Islet precursor cell (in vitro differentiated cells): ENCODE data around the gene CLEC12A.
"Not testable (repeated sequence)": the region's sequence is repeated elsewhere in the genome, so short reads cannot be mapped to it uniquely, and the experiment has no call there.

ENCODE experiments used
- DNase-seq: peaks from one replicate; pipeline ENCODE4 v3.0.0-alpha.2; 2018

CLEC12A gene

DNA sequence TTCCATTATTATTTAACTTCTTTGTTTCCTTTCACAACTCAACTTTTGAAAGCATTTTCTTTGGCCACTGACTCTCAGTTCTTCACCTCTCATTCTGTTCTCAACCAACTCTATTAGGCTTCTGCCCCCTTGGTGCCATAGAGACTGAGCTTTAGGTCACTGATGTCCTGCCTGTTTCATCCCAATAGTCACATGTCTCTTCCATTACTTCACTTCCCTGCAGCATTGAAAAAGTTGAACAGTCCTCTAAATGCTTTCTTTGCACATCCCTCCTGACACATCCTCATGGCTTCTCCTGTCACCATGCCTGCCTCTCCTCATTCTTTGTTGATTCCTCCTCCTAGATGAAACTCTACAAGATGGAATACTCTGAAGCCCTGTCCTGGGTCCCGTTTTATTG, 2.7 kb downstream of the CLEC12A start:
- no peak for DNase-seq

DNA sequence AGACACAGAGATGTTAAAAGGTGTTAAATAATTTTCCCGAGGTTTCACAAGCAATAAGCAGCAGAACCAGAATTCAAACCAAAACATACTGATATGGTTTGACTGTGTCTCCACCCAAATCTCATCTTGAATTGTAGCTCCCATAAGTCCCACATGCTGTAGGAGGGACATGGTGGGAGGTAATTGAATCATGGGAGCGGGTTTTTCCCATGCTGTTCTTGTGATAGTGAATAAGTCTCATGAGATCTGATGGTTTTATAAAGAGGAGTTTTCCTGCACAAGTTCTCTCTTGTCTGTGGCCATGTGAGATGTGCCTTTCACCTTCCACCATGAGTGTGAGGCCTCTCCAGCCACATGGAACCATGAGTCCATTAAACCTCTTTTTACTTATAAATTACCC, 3.5 kb downstream of the CLEC12A start:
- DNase-seq = not testable (repeated sequence)

DNA sequence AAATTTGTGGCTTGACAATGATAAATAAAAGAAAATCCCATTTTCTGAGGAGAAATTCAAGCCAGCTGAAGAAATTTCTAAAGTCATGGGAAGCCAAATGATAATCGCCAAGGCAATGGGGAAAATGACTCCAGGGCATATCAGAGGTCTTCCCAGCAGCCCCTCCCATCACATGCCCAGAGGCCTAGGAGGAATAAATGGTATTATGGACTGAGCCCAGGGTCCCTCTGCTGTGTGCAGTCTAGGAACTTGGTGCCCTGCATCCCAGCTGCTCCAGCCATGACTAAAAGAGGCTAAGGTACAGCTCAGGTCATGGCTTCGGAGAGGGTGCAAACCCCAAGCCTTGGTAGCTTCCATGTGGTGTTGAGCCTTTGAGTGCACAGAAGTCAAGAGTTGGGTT, 4.4 kb downstream of the CLEC12A start:
- no peak for DNase-seq

DNA sequence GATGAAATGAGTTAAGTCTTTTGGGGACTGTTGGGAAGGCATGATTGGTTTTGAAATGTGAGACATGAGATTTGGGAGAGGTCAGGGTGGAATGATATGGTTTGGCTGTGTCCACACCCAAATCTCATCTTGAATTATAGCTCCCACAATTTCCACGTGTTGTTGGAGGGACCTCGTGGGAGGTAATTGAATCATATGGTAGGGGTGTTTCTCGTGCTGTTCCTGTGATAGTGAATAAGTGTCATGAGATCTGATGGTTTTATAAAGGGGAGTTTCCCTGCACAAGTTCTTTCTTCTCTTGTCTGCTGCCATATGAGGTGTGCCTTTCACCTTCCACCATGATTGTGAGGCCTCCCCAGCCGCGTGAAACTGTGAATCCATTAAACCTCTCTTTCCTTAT, 5.4 kb downstream of the CLEC12A start:
- not testable (repeated sequence) for DNase-seq

DNA sequence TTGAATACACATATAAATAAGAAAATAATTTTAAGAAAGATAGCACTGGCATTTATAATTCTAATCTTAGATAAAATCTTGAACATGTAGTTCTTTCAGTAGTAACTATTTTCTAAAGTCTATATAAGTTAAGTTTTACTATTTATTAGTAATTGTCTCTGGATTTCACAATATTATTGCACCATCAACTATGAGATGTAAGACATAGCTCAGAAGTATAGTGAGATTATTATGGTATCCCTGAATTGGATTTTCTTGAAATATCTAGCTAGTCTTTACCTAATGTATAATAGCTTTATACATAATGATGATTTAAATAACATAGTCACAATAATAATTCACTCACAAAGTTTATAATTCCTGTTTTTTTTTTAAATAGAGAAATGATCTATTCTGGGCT, 6.7 kb downstream of the CLEC12A start:
- no peak for DNase-seq

DNA sequence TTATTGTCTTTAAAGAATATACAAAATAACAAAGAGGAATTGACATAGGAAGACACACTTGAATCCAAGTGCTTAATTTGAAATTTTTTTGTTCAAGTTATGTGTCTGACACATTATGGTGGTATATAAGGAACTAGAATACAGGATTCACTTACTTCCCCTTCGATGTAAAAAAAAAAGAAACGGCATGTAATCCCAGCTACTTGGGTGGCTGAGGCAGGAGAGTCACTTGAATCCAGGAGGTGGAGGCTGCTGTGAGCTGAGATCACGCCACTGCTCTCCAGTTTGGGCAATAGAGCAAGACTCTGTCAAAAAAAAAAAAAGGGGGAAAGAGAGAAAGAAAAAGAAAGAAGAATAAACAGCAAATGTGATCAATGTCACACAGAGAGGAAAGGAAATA, 8.9 kb downstream of the CLEC12A start:
- no peak for DNase-seq

DNA sequence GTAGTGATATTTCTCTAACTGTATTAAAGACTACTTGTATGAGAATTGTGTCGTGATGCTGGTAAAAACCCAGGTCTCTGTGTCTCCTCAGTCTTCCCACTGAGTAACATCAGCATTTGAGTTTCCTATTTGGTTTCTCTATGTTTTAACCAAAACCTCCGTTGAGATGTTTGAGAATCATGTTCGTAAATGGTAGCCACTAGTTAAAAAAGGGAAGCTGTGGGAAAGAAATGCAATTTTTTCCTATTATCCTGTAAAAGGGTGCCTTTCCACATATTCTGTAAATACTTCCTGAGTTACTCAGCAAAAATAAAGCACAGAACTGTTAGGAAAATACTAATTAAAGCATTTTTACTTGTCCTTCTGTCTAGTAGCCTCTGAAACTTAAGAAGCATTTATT, 20.7 kb downstream of the CLEC12A start:
- DNase-seq = no peak

DNA sequence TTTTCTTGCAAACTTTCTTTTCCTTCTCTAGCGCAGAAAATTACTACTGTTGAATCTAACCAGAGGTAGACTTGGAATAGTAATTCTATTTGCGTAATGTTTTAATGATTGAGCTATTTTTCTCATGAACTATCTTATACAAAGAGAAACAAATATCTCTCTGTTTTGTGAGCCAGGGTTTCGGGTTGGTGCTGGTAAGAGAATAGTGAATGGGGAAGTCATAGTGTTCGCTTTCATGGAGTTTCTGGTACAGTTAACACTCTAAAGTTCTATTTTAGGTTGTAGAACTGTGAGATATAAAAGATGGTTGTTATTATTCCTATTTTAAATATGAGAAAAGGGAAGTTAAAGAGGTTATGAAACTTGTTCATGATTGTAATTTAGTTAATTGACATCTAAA, 21.1 kb downstream of the CLEC12A start:
- DNase-seq = no peak

DNA sequence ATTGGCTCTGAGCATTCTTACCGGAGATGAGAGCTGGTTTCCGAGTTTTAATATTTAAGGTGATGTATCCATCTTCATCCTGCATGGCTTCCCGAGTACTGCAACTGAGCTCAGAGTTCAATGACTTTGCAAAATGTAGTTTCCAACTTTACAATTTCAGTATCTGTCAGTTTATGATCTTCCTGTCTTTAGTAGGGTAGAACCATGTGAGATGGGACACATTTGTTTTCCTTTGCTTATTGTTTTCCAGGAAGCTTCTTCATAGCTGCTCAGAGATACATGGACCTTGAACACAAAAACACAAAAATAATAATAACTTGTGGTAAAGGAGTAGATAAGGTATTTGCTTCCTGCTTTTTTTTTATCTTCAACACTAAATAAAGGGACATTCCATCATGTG, 27.8 kb downstream of the CLEC12A start, which contains the start of gene CLEC1B:
CLEC1B (minus strand) TSS at position 106 of the 400 bp plus-strand sequence; CDS start at position 85, 21 bp downstream.
- no peak for DNase-seq

DNA sequence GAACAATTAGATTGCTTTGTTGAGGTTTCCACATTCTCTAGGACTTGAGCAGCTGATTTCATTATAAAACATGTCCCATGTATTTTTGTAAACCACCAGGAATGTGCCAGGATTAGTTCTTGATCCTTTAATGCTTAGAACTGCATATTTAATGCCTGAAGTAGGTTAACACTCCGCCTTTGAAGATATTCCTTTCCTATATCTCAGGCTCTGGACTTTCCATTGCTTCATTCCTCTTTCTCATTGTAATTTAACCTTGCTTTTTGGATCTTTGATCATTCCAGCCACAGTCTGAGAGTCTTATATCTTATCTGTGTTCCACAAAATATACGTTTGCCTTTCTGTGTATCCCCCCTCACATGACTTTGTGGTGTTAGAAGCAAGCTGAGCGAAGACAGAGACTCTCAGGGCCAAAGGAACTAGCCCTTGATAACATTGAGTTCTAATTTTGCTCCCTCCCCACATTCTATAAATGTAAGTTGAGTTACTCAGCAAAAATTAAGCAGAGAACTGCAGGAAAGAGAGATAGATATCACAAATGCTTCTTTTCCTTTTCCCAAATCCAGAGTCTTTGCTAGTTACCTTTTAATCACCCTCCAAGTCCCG, 30.1 kb downstream of the CLEC12A start:
- DNase-seq = no peak

DNA sequence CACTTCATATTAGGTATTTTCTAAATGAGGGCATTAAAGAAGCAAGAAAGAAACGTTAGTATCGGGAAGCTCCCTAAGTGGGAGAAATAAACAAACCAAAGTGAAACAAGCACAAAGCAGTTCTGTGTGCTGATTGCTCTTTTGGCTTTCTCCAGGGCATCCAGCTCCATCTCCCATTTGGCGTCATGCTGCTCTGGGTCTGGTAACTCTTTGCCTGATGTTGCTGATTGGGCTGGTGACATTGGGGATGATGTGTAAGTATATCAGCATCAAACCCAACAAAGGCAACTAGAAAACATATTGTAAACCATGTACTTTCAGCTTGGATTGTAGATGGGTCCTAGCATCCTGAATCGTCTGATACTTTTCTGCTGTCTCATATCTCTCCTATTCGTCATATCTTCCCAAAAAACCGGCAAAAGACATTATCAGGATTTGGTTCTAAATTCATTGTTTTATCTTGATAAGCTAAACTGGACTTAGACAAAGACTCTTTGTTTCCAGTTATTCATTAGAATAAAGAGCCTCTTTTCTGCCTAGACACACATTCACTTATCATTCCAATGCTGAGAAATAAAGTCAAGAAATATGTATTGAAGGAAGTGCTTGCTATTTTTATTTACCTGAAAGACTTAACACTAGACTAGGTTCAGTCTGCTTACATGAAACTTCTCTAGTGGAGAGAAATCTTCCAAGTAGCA, 41.6 kb downstream of the CLEC12A start:
- DNase-seq = no peak

DNA sequence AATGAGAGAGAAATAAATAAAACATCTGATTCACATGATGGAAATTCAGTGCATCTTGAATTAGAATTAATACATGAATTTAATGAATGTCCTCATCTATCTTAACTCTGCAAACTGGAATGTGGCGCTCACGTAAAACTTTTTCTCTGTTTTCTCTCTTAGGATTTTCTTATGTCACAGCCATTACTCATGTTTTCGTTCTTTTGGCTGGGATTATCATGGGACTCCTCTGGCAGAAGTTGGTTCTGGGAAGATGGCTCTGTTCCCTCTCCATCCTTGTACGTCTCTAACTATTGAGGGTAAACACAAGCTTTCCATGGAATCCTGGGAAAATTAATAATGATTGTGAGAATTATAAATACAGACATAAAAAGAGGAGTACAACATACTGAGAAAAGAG, 44.2 kb downstream of the CLEC12A start:
- no peak for DNase-seq

DNA sequence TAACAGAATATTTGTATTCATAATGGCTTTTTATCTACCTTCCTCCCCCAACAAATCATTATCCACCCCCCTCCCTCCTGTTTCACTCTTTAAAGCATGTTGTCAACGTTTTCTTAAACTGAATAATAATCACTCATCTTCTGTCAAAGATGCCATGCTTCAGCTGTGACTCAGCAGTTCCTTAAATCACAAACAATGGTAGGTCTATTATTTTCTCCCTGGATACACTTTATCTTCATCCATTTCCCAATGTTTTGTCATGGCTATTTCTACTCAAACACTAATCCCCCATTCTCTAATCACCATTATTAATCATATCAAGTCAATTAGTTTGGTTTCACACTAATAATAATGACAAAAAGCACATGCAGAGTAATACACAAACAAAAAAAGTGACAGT, 45.7 kb downstream of the CLEC12A start:
- DNase-seq = no peak

DNA sequence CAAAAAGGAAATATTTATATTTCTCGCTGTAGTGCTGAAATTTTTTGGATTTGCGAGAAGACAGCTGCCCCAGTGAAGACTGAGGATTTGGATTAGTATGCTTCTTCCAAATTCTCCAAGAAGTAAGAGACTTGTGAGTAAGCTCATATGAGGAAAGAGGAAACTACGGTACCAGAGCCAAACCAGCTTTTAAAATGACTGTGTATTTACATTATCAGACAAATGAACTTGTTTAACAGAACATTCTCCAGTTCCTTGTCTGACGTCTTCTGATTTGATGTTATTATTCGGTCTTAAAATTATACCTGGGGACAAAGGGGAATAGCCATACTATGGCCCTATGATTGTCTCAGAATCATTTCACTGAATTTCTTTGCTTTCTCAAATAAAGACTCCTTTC, 47.2 kb downstream of the CLEC12A start:
- no peak for DNase-seq

DNA sequence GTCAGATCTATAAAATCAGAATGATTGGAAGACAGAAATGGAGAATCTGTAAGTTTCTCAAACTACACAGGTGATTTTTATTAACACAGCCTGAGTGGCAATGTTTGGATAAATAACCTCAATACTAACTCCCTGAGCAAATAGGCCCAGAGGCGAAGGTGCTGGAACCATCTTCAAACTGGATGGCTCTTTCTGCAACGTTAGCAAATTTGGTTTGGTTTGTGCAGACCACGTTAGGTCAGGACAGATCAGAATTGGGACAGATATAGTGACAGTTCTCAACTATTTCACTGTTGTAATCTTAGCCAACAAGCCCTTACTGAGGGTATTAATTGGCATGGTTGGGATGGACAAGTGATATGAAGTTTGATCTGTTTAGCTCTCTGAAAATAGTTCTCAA, 50.1 kb downstream of the CLEC12A start:
- no peak for DNase-seq

DNA sequence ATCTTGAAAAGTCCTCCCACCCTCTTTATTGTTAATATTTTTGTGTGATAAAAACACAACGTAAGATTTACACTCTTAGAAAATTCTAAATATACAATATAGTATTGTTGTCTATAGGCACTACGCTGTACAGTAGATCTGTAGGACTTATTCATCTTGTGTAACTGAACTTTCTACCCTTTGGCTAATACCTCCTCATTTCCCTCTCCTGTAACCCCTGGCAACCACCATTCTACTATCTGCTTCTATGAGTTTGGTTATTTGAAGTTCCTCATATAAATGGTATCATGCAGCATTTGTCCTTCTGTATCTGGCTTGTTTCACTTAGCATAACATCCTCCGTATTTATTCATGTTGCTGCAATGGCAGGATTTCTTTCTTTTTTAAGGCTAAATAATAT, 54.0 kb downstream of the CLEC12A start:
- DNase-seq = no peak

DNA sequence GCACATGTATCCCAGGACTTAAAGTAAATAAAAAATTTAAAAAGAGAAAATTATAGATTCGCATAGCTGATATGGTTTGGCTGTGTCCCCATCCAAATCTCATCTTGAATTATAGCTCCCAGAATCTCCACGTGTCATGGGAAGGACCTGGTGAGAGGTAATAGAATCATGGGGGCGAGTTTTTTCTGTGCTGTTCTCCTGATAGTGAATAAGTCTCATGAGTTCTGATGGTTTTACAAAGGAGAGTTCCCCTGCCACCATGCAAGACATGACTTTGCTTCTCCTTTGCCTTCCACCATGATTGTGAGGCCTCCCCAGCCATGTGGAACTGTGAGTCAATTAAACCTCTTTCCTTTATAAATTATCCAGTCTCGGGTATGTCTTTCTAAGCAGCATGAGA, 55.5 kb downstream of the CLEC12A start:
- not testable (repeated sequence) for DNase-seq

DNA sequence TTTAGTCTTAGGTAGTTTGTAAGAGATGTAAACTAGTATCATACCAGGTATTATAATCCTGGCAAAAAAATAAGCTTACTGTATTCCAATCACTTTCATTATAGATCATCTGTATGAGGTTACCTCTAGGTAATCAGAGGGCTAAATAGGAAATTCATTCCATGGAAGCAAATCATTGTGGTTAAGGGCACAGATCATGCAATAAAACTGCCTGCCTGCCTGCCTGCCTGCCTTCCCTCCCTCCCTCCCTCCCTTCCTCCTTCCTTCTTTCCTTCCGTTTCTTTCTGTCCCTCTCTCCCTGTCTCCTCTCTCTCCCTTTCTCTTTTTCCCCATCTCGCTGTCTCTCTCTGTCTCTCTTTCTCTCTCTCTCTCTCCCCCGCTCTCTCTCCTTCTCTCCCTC, 56.1 kb downstream of the CLEC12A start:
- DNase-seq = no peak

DNA sequence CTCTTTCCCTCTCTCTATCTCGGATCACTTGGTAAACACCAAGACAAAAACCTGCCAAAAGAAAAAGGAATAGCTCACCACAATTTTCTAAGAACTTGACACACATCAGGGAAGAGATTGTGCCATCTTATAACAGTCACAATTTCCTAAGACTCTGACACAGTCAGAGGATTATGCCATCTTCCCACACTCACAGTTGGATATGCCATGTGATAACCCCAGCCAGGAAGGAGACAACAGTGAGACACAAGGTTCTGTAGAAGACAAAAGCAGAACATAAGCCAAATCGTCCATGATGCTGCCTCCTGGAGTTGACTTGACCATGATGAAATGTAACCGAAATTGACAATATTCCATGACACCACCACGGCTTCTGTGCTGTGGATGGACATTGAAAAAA, 56.5 kb downstream of the CLEC12A start:
- no peak for DNase-seq

DNA sequence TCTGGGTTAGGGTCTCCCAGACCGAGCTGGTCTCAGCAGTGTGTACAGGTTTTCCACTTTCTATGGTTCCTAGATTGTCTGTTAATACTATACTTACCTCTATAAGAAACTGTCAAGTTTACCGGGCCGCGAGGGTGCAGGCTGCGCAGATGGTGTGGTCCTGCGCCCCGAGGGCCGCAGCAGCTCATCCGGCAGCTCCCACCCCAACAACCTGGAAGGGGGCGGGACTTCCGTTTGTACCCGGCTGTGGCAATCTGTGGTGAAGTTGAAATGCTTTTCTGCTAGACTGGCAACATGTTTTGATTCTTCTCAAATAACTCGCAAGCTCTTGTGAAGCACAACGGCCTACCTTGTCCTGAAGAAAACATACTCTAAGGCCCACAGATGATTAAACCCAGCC, 59.2 kb downstream of the CLEC12A start, which contains the start of gene CLEC9A:
CLEC9A (plus strand) TSS at position 237 of the 400 bp plus-strand sequence. CDS start 22,006 bp downstream, outside the sequence.
- no peak for DNase-seq

DNA sequence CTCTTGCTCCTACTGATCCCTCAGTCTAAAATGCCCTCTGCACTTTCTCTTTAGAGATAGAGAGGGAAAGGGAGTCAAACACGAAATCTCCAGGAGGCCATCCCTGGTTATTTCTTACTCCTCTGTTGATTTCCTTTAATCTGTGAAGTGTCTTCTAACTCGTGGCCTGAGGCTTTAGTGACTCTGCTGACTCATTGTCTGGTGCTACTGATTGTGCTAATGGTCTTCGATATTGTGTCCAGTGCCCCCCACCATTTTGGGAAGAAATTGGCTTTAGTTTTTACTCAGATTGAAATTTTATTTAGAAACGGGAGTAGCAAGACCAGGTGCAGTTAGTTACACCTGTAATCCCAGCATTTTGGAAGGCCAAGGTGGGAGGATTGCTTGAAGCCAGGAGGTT, 60.1 kb downstream of the CLEC12A start:
- DNase-seq = no peak

DNA sequence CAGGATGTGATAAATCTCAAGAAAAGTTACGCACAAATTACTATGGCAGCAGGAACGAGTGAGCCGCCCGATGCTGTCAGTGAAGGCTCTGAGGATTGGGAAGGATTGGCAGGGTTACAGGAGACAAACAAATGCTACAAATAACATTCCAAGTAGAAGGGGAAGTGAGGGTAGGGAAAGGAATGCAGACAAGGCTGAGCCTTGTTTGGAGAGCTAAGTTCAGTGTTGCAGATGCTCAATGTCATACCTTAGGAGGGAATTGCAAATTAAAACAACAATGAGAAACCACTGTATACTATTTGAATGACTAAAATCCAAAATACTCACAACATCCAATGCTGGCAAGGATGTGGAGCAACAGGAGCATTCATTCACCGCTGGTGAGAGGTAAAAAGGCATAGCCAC, 60.6 kb downstream of the CLEC12A start:
- DNase-seq = peak; percentile 70

DNA sequence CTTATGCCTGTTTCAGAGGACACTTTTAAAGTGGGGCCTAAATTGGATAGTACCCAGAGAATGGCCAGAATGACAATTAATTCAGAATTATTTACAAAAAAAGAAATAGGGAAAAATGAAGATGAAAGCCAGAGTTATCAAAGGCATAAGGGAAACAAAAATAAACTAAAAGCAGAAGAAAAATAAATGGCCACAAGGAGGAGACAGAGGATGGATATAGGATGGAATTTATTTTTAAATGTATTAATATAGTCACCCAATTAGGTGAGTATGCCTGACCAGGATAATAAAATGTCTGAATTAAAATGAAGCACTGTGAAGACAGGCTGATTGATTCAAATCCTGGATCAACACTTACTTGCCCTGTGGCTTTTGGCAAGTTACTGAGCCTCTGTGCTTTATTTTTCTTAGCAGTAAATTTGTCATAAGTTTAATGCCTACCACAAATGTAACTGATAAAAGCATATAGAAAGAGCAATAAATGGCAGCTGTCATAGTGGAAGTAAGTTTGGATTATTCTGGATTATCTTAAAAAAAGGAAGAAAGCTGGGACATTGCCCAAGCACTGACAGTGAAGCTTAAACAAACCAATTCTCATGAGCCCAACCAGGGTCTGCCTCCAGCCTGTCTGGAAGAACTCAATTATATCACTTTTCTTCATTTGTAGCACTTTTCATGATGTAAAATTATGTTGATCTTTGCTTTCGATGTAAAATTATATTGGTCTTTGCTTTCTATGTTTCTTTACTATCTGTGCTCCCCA, 62.8 kb downstream of the CLEC12A start:
- DNase-seq = no peak
